ENCODE results near the gene NTRK2.

GRCh38 chr9:84677080-84677479 lies 7.6 kb downstream of the NTRK2 start:
- TF ChIP-seq CTCF (conservative IDR thresholded peaks at IDR 0.05; ENCODE audit: low read length): no peak
- no peak for TF ChIP-seq EZH2phosphoT487 (IDR thresholded peaks at IDR 0.05; ENCODE audit: borderline replicate concordance, low read depth, low read length)

All from OCI-LY7 (cell line).